GM21737 (cell line): ENCODE data around the gene CHI3L1.

Experiments
- ATAC-seq: cut with Tn5 transposase; IDR thresholded peaks from one replicate; pipeline ENCODE4 v1.9.1; 2021; ENCODE audit warnings: mild to moderate bottlenecking, moderate library complexity; ENCODE audit not compliant: unreplicated experiment

CHI3L1 gene

DNA sequence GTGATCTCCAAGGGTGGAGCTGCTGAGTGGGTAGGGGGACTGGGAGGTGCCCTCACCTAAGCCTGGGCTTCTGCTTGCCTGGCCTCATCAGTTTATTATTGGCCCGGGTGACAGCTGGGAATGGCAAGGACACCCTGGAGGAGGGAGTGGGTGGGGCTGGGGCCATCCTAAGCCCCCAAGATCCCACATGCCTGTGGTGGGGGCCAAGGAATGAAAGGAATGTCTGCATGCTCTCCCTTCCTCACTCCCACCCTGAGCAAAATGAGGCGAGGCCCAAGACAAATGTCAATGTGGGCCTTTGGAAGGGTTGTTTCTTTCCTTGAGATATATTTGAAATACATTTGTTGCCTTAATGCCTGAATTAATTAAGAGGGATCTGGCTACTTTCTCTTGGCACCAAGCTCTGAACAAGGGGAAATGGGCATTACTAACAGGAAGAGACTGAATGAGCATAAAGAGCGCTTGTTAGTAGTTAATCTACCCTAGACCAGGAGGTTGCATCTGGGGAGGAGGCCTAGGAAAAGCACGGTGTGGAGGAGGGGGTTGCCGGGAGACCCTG lies 19.7 kb upstream of the CHI3L1 start:
- no peak for ATAC-seq

DNA sequence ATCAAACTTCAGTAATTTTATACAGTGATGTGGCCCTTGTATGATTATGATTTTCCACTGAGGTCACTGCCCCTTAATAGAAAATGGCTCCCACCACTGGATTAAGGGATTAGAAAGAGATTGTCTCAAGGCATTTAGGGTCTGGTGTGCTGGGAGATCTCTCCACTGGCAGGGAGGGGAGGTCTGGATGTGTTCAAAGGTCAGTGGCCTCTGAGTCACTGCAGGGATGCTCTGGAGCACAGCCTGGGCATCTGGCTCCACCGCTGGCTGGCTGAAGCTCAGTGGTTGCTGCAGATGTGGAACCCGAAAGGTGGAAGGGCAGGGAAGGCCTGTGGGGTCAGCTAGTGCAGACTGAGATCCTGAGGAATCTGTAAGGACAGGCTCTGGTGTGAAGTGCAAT lies 18.3 kb upstream of the CHI3L1 start:
- ATAC-seq = no peak

DNA sequence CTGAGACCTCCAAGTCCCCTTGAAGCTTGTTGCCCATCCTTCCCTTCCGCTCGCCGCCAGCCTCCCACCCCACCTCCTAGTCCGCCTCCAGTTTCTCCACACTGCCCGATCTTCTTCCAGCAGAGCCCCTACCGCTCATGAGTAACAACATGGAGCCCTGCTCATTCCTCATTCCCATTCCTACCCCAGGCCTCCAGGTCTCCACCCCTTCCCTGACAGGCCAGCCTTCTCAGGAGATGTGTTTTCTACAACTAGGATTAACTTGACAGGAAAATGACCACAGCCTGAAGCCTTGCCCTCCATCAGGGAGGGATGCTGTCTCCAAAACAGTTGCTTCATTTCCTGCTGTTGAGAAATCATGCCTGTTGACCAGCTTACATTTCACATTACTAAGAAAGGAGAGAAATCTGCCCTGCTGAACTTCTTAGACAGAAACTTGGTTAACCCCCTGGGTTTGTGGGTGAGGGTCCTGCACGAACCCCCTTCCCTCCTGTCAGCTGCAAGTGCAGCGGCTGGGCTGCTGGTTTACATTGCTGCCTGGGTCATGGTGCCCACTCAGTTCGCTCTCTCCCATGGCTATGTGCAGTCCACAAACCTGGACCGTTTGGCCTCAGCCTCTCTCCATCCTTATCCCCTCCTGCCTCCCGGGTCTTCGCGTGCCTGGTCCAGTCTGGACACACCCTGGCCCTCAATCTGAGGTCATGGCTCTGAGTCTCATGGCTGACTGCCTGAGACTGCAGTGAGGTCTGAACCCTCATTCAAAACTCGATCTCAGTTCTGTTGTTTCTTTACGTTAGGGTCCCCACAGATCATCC lies 16.1 kb upstream of the CHI3L1 start:
- ATAC-seq = no peak

DNA sequence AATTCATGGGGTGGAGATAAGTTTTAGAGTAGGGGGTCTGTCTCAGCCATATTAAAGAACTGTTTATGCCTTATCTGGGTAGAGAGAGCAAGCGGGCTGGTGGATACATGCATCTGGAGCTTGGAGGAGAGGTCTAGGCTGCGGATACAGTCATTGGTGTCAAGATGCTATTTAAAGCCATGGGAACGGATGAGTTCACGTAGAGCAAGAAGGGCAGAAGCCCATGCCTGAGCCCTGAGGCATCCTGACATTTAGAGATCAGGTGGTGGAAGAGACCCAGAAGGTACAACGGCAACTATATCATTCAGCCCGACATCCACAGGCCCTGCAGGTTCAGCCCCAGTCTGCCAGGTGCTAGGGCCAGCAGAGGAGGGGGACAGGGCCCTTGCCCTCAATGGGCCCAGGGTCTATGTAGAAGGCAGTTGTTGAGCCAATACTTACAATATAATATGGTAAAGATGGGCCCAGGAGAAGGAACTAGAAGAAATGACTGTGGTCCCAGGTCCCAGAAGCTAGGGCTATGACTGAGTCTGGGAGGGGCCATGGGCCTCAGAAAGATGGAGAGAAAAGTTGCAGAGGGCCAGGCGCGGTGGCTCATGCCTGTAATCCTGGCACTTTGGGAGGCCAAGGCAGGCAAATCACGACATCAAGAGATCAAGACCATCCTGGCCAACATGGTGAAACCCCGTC lies 15.2 kb upstream of the CHI3L1 start:
- no peak for ATAC-seq

DNA sequence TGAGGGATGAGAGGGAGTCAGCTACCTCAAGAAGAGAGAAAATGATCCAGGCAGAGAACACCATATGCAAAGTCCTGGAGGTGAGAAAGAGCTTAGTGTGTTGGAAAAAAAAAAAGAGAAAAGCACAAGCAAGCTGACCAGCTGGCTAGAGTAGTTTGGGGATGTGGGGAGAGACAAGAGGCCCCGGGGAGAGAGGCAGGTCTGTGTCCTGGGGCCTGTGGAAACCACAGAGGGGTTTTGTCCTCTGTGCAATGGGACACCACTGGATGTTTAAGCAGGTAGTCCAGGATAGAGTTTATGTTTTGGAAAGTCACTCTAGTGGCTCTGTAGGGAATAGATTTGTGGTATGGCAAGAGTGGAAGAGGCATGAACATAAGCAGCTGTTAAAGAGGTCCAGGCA lies 14.4 kb upstream of the CHI3L1 start:
- ATAC-seq = no peak

DNA sequence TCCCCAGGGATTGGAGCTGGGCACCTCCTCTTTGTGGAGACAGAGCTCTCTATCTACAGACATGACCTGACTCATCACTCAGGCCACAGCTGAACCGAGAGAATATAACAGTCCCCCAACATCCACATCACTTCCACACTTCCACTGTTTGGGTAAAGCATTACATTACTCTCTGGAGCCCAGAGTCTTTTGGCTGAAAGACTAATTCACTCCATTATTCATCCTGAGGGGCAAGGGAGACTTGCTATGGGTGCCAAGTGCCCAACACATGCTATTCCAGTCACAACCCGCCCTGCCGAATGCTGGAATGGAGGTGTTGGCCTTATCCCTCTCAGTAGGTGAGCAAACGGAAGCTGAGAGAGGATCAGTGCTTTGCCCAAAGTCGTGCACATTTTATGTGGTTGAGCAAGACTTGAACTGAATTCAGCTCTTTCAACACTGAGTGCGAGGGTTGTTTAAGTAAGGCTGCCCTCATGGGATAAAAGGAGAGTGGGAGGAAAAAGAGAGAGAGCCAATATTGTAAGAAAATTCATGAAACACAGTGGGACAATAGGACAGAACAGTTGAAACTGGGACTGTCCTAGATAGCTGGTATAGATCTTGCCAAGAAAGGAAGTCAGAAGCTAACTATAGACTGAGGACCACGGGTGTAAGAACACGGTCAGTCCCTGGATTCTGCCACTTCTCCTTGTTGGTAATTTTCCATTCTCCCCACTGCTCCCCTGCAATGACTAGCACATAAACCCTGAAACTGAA lies 13.5 kb upstream of the CHI3L1 start:
- no peak for ATAC-seq

DNA sequence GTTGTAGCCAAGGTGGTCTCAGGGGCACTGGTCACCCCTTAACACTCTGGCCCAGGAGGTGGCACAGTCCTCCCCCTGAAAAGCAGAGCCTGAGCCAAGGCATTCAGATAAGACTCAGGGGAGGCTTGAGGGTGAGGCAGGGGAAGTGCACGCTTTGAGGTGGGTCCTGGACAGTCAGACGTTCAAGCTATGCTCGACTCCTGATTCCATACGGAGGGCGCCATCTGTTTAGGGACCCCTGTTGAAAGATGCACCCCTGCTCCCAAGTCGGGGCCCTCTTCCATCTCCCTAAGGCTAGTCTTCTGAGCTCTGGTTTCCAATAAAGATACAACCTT lies 12.9 kb upstream of the CHI3L1 start:
- no peak for ATAC-seq

DNA sequence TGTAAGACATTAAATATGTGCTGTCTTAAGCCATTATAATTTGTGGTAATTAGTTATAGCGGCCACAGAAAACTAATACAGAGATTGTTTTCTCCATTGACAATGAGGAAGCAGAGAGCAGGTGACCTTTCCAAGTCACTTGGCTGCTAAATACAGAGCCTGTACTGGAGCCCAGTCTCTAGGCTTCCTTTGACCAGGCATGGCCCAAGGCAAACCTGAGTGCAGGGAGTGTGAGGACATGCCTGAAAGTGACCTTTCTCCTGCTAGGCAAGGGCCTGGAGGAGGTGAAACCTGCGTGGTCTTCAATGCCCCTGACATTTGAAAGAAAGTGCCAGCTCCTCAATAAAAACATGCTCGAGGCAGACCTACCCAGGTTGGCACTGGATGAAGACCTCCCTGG lies 12.5 kb upstream of the CHI3L1 start:
- ATAC-seq = no peak

DNA sequence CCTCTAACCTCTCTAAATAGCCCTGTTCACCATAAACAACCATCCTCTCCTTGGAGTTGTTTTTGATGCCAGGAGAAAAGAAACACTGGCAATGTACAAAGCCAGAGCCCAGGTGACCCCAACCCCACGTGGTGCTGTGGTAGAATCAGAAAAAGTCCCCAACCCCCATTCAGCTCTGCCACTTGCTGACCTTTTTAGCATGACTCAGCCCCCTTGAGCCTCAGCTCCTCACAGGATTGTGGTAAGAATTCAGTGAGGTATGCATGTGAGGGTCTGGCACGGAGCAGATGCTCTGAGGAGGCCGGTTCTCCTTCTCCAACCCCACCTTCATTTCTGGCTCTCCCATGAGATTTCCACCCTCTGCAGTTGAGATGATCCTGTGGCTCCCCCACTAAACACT lies 11.1 kb upstream of the CHI3L1 start:
- no peak for ATAC-seq

DNA sequence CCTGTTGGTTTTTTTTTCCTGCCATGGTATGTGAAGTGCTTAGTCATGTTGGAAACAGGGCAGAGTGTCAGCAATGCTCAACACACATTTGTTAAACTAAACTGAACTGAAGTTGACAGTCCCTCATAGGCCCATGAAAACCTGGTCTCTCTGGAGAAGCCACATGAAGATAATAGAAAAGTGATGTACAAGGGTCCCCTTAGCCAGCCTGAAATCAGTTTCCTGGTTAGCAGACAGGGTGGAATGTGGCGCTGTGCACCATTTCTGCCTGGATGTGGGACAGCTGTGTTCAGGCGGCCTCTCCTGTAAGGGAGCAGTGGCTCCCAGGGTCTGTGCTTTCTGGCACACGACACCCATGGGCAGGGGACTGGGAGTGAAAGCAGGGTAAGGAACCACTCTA lies 9.9 kb upstream of the CHI3L1 start:
- ATAC-seq = no peak

DNA sequence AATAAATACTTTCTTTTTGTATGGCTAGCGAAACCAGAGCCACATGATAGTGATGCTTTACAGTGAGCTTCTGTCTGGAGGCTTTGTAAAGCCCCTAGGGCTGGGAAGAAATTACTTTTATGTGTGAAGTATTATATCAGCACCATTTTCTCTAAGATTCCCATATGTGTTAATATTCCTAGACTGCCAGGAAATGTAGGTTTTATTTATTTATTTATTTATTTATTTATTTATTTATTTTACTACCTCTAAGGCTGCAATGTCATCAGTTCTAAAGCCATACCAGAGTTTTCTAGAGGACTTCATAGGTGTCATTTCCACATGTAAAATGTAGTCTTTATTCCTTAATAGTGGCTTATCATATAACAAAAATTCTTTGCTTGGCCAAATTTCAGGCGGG lies 4.4 kb upstream of the CHI3L1 start:
- ATAC-seq = no peak

DNA sequence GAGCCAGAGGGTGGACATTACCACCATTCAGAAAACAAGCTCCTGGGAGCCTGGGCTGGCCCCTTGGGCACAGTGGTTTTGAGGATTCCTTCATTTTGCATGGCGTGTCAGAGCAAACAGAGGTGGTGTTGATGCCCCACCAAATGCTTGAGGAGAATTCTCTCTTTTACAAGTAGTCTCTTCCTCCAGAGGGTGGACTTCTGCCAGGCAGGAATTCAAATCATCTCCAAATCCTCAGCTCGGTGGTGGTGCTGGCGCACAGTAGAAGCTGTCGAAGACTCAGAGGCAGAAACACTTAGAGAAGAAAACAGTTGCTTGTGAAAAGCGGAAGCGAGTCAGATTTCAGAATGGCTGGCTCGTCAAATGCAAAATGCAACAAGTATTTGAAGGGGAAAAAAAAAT lies 3.4 kb upstream of the CHI3L1 start:
- no peak for ATAC-seq

DNA sequence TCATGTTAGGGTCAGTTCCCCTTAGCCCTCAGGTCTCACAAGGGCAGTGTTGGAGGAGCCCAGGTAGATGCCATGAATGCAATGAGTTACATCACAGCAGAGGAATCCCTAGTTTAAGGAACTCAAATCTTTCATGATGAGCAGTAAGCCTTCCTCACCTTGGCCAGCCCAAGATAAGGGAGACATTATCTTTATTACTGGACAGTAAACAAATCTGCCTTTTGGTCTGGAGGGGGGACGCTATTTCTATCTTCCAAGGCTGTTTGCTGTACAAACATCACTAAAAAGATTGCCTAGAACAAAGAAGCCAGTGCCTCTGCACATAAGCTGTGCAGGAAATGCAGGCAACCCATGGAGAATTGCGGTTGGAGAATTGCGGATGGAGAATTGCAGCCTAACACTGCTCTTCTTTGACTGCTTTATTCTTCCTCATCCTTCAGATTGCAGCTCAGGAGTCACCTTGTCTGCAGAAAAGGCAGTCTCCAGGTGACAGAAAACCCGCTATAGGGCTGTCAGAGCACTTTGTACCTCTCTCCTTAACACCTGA lies 2.3 kb upstream of the CHI3L1 start:
- no peak for ATAC-seq

DNA sequence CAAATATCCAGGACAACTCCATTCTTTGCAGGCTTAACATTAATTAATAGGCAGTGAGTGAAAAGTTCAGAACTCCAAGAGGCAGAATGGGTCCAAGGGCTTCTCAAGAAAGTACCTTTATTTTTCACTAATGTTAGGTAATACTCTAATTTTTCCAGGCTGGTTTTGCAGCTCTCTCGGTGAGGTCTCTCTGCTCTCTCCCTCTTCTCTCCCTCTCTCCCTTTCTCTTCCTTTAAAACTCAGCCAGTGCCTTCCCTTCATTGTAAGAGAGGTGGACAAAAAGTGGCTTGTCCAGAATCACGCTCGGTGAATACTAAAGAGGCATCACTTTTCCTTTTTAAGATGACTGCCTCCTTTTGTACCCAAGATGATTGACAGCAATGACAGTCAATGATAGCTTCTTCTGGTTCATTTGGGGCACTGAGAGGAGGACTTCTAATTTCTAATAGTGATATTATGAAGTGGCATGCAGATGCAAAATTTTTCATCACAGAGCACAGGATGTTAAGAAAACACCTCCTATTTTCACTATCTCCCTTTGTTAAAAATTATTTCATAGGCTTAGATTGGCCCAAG lies 1.3 kb upstream of the CHI3L1 start:
- no peak for ATAC-seq

DNA sequence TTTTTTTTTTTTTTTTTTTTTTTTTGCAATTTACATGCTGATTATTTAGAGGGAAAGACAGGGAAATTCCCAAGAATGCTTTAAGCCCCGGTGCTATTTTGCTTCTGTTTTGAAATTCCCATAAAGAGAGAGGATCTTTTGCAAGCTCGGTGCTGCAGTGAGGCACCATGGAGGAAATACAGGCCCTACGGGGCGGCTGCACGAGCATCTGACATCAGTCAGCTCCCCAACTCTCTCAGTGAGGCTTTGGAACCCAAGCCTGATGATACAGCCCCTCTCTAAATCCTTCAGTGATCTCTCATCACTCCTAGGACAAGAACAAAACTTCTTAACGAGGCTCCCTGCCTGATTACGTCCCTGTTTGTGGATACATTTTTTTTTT lies 791 bp upstream of the CHI3L1 start:
- no peak for ATAC-seq

DNA sequence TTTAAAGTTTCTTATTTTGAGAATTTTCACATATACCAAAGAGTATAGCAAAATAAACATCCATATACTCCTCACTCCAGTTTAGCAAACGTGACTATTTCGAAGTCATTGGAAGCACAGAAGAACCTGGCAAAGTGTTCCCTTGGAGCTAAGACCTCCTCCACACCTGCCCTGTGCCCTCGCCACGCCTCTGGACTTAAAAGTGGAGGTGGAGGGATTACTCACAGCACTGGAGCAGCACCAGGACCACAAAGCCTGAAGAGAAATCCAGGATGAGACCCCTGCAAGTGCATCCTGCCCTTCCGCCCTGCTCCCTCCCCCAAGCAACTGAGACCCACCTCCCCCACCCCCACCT lies 436 bp downstream of the CHI3L1 start:
- ATAC-seq = no peak

DNA sequence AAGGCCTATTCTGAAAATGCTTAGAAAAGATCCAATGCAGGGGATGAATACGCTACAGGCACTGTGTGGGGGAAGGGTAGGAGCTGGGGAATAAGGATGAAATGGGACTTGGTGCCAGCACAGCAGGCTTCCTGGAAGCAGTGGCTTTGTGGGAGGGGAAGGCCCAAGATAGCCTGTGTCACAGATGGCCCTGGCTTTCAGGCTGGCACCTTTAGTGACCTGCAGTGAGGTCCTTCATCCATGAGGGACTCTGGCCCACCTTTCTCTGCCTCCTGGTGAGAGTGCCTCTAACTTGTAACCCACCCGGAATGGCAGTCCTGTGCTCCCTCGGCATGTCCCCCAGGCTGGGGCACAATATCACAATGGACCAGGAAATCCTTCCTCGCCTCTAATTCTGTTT lies 919 bp downstream of the CHI3L1 start:
- ATAC-seq = no peak

DNA sequence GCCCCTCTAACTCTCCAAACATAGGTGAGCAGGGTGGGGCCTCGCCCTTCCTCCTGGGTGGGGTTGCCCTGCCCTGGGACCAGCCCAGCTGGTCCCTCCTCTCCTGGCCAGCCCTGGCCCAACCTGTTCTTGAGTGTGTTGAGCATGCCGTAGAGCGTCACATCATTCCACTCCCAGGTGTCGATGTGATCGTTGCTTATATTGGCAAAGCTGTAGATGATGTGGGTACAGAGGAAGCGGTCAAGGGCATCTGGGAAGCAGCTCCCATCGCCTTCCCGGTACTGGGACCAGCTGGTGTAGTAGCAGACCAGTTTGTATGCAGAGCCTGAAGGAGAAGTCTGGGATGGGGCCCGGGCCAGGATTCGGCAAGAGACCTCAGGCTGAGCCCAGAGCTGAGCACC lies 1.4 kb downstream of the CHI3L1 start:
- ATAC-seq = no peak

DNA sequence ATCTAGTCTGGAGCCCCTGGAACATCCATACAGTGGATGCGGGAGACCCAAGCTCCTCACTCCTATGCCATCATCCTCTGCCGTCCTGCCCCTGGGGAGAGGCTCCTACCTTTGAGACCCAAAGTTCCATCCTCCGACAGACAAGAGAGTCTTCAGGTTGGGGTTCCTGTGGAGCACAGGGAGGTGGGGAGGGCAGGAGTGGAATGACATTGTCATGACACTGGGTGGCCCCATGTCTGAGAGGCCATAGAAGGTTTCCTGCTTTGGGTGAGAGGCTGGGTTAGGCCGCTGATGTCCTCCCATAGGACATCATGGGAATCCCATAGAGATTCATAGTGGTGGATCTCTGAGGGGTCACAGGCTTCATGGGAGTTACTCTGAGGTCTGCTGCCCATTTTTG lies 2.0 kb downstream of the CHI3L1 start:
- no peak for ATAC-seq

DNA sequence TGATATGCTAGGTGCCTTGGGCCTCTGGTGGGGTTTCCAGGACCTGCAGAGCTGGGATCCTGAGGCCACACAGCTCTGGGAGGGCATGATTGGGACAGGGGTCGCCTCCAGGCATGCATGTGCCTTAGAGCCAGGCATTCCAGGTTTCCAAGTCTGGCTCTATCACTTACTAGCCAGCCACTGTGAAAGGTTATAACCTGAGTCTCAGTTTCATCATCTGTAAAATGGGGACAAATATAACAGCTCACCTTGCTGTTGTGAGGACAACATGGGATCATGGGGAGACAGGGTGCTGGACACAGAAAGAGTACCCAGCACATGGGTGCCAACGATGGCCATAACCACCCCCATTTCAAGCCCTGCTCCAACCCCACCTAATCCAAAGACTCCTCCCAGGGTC lies 2.7 kb downstream of the CHI3L1 start:
- ATAC-seq = no peak

DNA sequence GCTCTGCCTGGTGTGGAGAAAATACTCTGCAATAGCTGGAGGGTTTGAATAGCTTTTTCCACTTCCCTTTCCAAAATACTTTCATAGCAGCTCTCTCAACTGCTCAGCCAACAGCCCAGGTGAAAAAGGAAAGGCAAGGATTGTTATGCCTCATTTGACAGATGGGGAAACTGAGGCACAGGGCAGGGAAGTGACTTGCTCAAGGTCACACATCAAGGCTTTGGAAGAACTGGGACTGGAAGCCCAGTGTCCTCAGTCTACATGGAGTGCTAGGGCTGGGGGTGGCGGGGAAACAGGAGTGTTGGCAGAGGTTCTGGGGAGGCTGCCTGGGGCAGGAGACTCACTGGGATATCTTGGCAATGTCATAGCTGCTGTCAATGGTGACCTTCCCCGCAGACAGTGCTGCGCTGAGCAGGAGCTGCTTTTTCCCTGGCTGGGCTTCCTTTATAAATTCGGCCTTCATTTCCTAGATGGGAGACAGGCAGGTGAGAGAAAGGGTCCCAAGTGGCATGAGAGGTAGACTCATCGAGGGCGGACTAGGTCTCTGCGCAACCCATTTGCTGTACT lies 4.0 kb downstream of the CHI3L1 start:
- ATAC-seq = no peak
